Measurements from ENCODE around the gene SPSB1.

DNA sequence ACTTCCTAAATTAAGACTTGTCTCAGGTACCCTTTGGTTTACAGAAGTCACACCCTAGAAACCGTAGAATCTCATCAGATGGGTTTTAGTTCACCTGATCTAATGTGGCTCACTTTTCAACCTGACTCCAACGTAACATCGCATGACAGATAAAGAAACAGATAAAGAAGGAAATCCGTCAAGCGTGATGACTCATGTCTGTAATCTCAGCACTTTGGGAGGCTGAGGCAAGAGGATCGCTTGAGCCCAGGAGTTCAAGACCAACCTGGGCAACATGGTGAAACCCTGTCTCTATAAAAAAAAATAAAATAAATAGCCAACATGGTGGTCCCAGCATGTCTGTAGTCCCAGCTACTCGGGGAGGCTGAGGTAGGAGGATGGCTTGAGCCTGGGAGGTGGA, 97.3 kb downstream of the SPSB1 start:
- no peak for TF ChIP-seq YY1 (IDR thresholded peaks at IDR 0.05; ENCODE audit: insufficient read depth, insufficient read length)
- no peak for TF ChIP-seq ZNF274 (IDR thresholded peaks at IDR 0.05; ENCODE audit: low read depth, low read length)
- TF ChIP-seq SUZ12 (IDR thresholded peaks at IDR 0.05; ENCODE audit: extremely low read depth, insufficient read depth, insufficient read length): no peak

All from NT2/D1 (cell line).